CD8-positive, alpha-beta memory T cell (primary cell): ENCODE data around the gene ASAP3. TPM values are rescaled to one million over a fixed set of nuclear protein-coding genes. Genes with fewer than 3 reads are reported as not detected.
A peak's percentile ranks its signal among the peaks of the same experiment; 100 is the strongest.
"Not testable (repeated sequence)": the region's sequence is repeated elsewhere in the genome, so short reads cannot be mapped to it uniquely, and the experiment has no call there.

Source experiments
- CTCF ChIA-PET: fragments of 350-600 bp; sonication (Branson Sonifier 250); formaldehyde crosslinking; loops from one replicate; lab custom pipeline; 2021; ENCODE audit warnings: antibody characterized with exemption; lab: Charles Lee
- POLR2A ChIA-PET: fragments of 350-600 bp; sonication (Branson Sonifier 250); formaldehyde crosslinking; loops from one replicate; lab custom pipeline; 2021; ENCODE audit warnings: antibody characterized with exemption; lab: Charles Lee
- DNase-seq, 5 donors: peaks; one replicate each; pipeline versions ENCODE4 v3.0.0 to v3.0.0-alpha.2; 2020 to 2022; ENCODE audit warnings: mixed read lengths in 1 of 5
- H3K27ac ChIP-seq: one replicate; pipeline ENCODE4 v1.7.0; 2013; ENCODE audit warnings: low read depth, mild to moderate bottlenecking, low read length, moderate library complexity
- H3K27me3 ChIP-seq: 2 replicates; pipeline ENCODE4 v1.7.0; 2013; ENCODE audit warnings: low read length, mild to moderate bottlenecking; ENCODE audit not compliant: insufficient read depth, poor library complexity, severe bottlenecking
- H3K36me3 ChIP-seq: 2 replicates; pipeline ENCODE4 v1.7.0; 2013; ENCODE audit warnings: mild to moderate bottlenecking, low read length, moderate library complexity; ENCODE audit not compliant: insufficient read depth
- H3K4me1 ChIP-seq: 2 replicates; pipeline ENCODE4 v1.7.0; 2013; ENCODE audit warnings: mild to moderate bottlenecking, low read length, moderate library complexity; ENCODE audit not compliant: insufficient read depth
- H3K4me3 ChIP-seq: 2 replicates; pipeline ENCODE4 v1.7.0; 2013; ENCODE audit warnings: mild to moderate bottlenecking, low read length
- H3K9me3 ChIP-seq: 2 replicates; pipeline ENCODE4 v1.7.0; 2013; ENCODE audit warnings: mild to moderate bottlenecking, low read length
- H3K27ac Mint-ChIP-seq, 8 donors: one replicate each; pipeline ENCODE4 v1.8.0; 2020 to 2021; ENCODE audit warnings: mixed read lengths in 8 of 8, mild to moderate bottlenecking in 6 of 8, inconsistent platforms in 3 of 8, moderate library complexity in 3 of 8
- H3K27me3 Mint-ChIP-seq, 2 donors: one replicate each; pipeline ENCODE4 v1.8.0; 2020 to 2021; ENCODE audit warnings: mixed read lengths in 2 of 2, mild to moderate bottlenecking in 1 of 2, moderate library complexity in 1 of 2
- H3K36me3 Mint-ChIP-seq, 3 donors: one replicate each; pipeline ENCODE4 v1.8.0; 2020 to 2021; ENCODE audit warnings: mixed read lengths in 3 of 3, inconsistent platforms in 1 of 3, mild to moderate bottlenecking in 1 of 3
- H3K4me1 Mint-ChIP-seq, 3 donors: one replicate each; pipeline ENCODE4 v1.8.0; 2020 to 2021; ENCODE audit warnings: mixed read lengths in 3 of 3, inconsistent platforms in 1 of 3, mild to moderate bottlenecking in 1 of 3
- H3K4me3 Mint-ChIP-seq, 7 donors: one replicate each; pipeline ENCODE4 v1.8.0; 2020 to 2021; ENCODE audit warnings: mixed read lengths in 7 of 7, mild to moderate bottlenecking in 6 of 7, moderate library complexity in 4 of 7, inconsistent platforms in 2 of 7
- H3K9me3 Mint-ChIP-seq, 5 donors: one replicate each; pipeline ENCODE4 v1.8.0; 2020 to 2022; ENCODE audit warnings: mixed read lengths in 5 of 5, mild to moderate bottlenecking in 3 of 5, moderate library complexity in 2 of 5, inconsistent platforms in 1 of 5
- polyA plus RNA-seq: library from polyadenylated mRNA; unstranded; fragments of 300-500 nt; fragmentation: Illumina TruSeq; gene quantifications from one replicate; pipeline ENCODE4 v1.2.3, GENCODE V29; 2021
- total RNA-seq, 2 experiments: library from RNA; stranded (reverse); gene quantifications; one replicate each; pipeline ENCODE4 v1.2.3, GENCODE V29; 2021

ASAP3 gene
- total and polyA plus RNA-seq, 3 experiments from 2014 or later: 0.33 to 0.78 (median 0.62) TPM

GRCh38 chr1:23496490-23497181 is 12.7 kb upstream of the ASAP3 start:
- H3K27me3 ChIP-seq: no peaks in the 10 kb centered on the region
- Mint-ChIP-seq H3K36me3 (no peaks in the 10 kb centered on the region), H3K27ac (no peak overlapping the region), H3K4me1 (peaks cover 3 to 5% (median 5%) of the 10 kb centered on the region in 3 donors), H3K27me3 (peaks cover 0 to 6% of the 10 kb centered on the region in 2 donors), H3K9me3 (no peaks in the 10 kb centered on the region), H3K4me3 (no peak overlapping the region)
- DNase-seq: no peak
- ChIA-PET CTCF (interaction anchor here (0.8 to 11.1 kb wide), 25 partner anchors 11 to 180 kb away, joined by 3 to 588 read pairs (median 5); partner anchors contain the start of genes ASAP3, E2F2 and HNRNPR), POLR2A (interaction anchor here (0.7 to 2.7 kb wide), 9 partner anchors 12 to 141 kb away, joined by 3 to 16 read pairs (median 3); partner anchors contain the start of gene E2F2)
- no peaks in the 10 kb centered on the region for H3K9me3 ChIP-seq
- H3K36me3 ChIP-seq: no peaks in the 10 kb centered on the region
- H3K27ac ChIP-seq: no peak overlapping the region
- no peaks in the 10 kb centered on the region for H3K4me1 ChIP-seq
- no peak overlapping the region for H3K4me3 ChIP-seq

- H3K36me3 Mint-ChIP-seq, H3K36me3 ChIP-seq, DNase-seq, H3K4me1 ChIP-seq, H3K27ac ChIP-seq, H3K4me3 Mint-ChIP-seq, H3K9me3 ChIP-seq, POLR2A ChIA-PET, H3K27me3 ChIP-seq, H3K4me3 ChIP-seq, H3K4me1 Mint-ChIP-seq, H3K27ac Mint-ChIP-seq, H3K9me3 Mint-ChIP-seq: not testable (repeated sequence)
- CTCF ChIA-PET: interaction anchor here (0.7 to 11.1 kb wide), 4 partner anchors 12 to 141 kb away, joined by 3 to 588 read pairs (median 68); partner anchors contain the start of gene E2F2
- H3K27me3 Mint-ChIP-seq: peaks cover 6 to 18% of the 10 kb centered on the region in 2 donors
Observed at GRCh38 chr1:23494836-23495235, 10.9 kb upstream of the ASAP3 start.

- peaks cover 9 to 24% of the 10 kb centered on the region in 2 donors for H3K27me3 Mint-ChIP-seq
- H3K9me3 ChIP-seq, H3K4me1 Mint-ChIP-seq, H3K27ac ChIP-seq, H3K4me3 Mint-ChIP-seq, H3K27ac Mint-ChIP-seq, H3K27me3 ChIP-seq, POLR2A ChIA-PET, H3K36me3 ChIP-seq, H3K36me3 Mint-ChIP-seq, H3K4me1 ChIP-seq, H3K4me3 ChIP-seq, H3K9me3 Mint-ChIP-seq, DNase-seq: not testable (repeated sequence)
- CTCF ChIA-PET: interaction anchor here (1.4 to 11.1 kb wide), 2 partner anchors 38 to 144 kb away, joined by 4 to 588 read pairs; partner anchors contain the start of gene E2F2
Observed at GRCh38 chr1:23492776-23493175, 8.8 kb upstream of the ASAP3 start.

DNA sequence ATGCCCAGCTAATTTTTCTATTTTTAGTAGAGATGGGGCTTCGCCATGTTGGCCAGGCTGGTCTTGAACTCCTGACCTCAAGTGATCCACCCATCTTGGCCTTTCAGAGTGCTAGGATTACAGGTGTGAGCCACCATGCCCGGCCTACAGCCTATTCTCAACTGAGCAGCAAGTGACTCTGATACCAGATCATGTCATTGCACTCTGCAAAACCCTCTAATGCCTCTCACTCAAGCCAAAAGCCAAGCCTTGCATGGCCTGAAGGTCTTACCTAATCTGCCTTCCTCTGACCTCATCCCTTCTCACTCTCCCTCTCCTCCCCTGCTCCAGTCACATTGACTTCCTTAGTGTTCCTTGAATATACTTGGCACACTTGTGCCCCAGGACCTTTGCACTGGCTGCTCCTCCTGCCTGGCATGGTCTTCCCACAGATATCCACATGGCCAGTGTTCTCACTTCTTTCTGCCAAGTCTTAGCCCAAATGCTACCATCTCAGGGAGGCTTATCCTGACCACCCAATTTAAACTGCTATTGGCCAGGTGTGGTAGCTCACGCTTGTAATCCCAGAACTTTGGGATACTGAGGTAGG is 8.2 kb upstream of the ASAP3 start:
- ChIA-PET POLR2A (no interaction called here), CTCF (interaction anchor here (11.1 kb wide), 1 partner anchor 38 kb away, joined by 588 read pairs; the partner anchor contains the start of gene E2F2)
- Mint-ChIP-seq H3K27me3 (peaks cover 10 to 24% of the 10 kb centered on the region in 2 donors), H3K4me1 (no peaks in the 10 kb centered on the region), H3K36me3 (no peaks in the 10 kb centered on the region), H3K27ac (peak overlapping the region in 1 of 8 donors; percentile 32), H3K9me3 (no peaks in the 10 kb centered on the region), H3K4me3 (no peak overlapping the region)
- Histone ChIP-seq H3K4me3 (no peak overlapping the region), H3K36me3 (no peaks in the 10 kb centered on the region), H3K27me3 (no peaks in the 10 kb centered on the region), H3K27ac (no peak overlapping the region), H3K4me1 (no peaks in the 10 kb centered on the region), H3K9me3 (no peaks in the 10 kb centered on the region)
- DNase-seq: no peak

GRCh38 chr1:23489842-23490241 is 5.9 kb upstream of the ASAP3 start:
- Histone ChIP-seq H3K36me3 (no peaks in the 10 kb centered on the region), H3K4me3 (no peak overlapping the region), H3K27me3 (no peaks in the 10 kb centered on the region), H3K27ac (no peak overlapping the region), H3K4me1 (peaks cover 4% of the 10 kb centered on the region), H3K9me3 (no peaks in the 10 kb centered on the region)
- ChIA-PET POLR2A (no interaction called here), CTCF (interaction anchor here (0.8 to 1.2 kb wide), 2 partner anchors 145 to 147 kb away, joined by 3 to 4 read pairs; no protein-coding TSS in a partner anchor)
- H3K4me1 Mint-ChIP-seq: peaks cover 3 to 5% (median 4%) of the 10 kb centered on the region in 3 donors
- H3K27ac Mint-ChIP-seq: no peak overlapping the region
- H3K9me3 Mint-ChIP-seq: no peaks in the 10 kb centered on the region
- no peak for DNase-seq
- H3K36me3 Mint-ChIP-seq: no peaks in the 10 kb centered on the region
- no peak overlapping the region for H3K4me3 Mint-ChIP-seq
- peaks cover 13 to 24% of the 10 kb centered on the region in 2 donors for H3K27me3 Mint-ChIP-seq

DNA sequence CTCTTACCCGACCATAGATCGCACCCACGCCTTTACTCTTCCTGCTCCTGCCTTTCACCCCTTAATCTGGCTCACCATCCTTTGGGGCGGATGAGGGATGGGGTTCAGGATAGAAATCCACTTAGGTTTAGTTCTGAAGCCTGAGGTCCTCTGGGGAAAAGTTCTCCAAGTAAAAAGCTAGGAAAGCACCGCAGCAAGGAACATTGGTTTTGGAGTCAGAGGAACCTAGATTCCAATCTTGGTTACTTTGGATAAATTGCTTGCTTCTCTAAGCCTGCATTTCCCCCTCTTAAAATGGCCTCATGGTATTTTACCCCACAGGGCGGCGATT is 988 bp upstream of the ASAP3 start:
- no peak for DNase-seq
- CTCF ChIA-PET: interaction anchor here (0.7 to 4.6 kb wide), 5 partner anchors 9 to 152 kb away, joined by 3 to 40 read pairs (median 5); no protein-coding TSS in a partner anchor
- POLR2A ChIA-PET: interaction anchor here (0.6 to 2.1 kb wide), 5 partner anchors 12 to 318 kb away, joined by 3 to 11 read pairs (median 3); no protein-coding TSS in a partner anchor
- Mint-ChIP-seq H3K9me3 (peaks cover 0 to 2% (median 0%) of the 10 kb centered on the region in 5 donors), H3K27ac (peak overlapping the region in 6 of 8 donors; percentile 15 to 83 (median 60)), H3K4me3 (peak overlapping the region; percentile 87 to 95 (median 88)), H3K27me3 (peaks cover 22 to 27% of the 10 kb centered on the region in 2 donors), H3K36me3 (peaks cover 0 to 1% (median 0%) of the 10 kb centered on the region in 3 donors), H3K4me1 (peaks cover 14 to 20% (median 16%) of the 10 kb centered on the region in 3 donors)
- Histone ChIP-seq H3K27ac (no peak overlapping the region), H3K36me3 (no peaks in the 10 kb centered on the region), H3K9me3 (no peaks in the 10 kb centered on the region), H3K27me3 (peaks cover 10% of the 10 kb centered on the region), H3K4me3 (peak overlapping the region; percentile 50), H3K4me1 (peaks cover 16% of the 10 kb centered on the region)

DNA sequence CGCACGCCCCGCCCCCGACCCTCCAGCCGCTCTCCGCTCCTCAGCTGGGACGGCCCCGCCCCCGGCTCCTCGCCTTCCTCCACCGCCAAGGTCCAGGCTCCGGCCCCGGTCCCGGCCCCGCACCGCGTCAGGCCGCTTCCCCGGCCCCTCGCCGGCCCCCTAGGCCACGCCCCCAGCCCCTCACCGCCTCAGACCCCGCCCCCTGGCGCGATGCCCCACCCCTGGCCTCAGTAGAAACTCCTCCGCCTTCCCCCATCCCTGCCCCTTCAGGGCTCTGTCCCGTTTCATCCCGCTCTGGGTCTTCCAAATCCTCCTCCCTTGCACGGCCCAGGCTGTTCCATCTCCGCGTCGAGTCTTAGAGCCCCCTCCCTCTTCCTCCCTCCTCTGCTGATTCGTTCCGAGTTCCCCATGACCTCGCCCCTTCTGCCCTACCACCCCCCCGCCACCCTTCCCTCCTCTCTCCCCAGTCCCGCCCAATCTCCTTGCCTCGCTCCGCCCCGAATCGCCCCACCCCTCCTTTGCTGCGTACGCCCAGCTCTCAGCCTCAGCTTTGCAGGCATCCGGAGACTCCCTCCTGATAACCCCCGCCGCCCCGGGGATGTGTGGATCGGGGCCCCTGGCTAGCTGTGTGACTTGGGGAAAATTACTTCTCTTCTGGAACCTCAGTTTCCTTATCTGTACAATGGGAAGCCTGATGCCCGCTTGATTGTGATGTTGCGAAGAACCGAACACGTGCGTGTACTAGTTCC is 448 bp upstream of the ASAP3 start:
- Mint-ChIP-seq H3K27me3 (peaks cover 17 to 27% of the 10 kb centered on the region in 2 donors), H3K27ac (peak overlapping the region in 6 of 8 donors; percentile 39 to 83 (median 67)), H3K9me3 (peaks cover 0 to 2% (median 0%) of the 10 kb centered on the region in 5 donors), H3K36me3 (peaks cover 0 to 1% (median 0%) of the 10 kb centered on the region in 3 donors), H3K4me3 (peak overlapping the region; percentile 87 to 95 (median 88)), H3K4me1 (peaks cover 14 to 20% (median 16%) of the 10 kb centered on the region in 3 donors)
- no peaks in the 10 kb centered on the region for H3K36me3 ChIP-seq
- H3K27me3 ChIP-seq: peaks cover 10% of the 10 kb centered on the region
- no peaks in the 10 kb centered on the region for H3K9me3 ChIP-seq
- DNase-seq: peak; percentile 86 to 94 (median 87)
- POLR2A ChIA-PET: interaction anchor here (0.6 to 2.1 kb wide), 6 partner anchors 13 to 319 kb away, joined by 3 to 11 read pairs (median 3); partner anchors contain the start of gene RPL11
- CTCF ChIA-PET: interaction anchor here (0.7 to 4.6 kb wide), 7 partner anchors 9 to 153 kb away, joined by 3 to 40 read pairs (median 5); no protein-coding TSS in a partner anchor
- H3K4me3 ChIP-seq: peak overlapping the region; percentile 50
- peaks cover 16% of the 10 kb centered on the region for H3K4me1 ChIP-seq
- H3K27ac ChIP-seq: no peak overlapping the region
